ENCODE results near the gene RAP1GAP2.

Gene RAP1GAP2

GRCh38 chr17:2853283-2854142 lies 57.3 kb downstream of the RAP1GAP2 start:
- no peak for DNase-seq (ENCODE audit: low spot score)

GRCh38 chr17:2854143-2855055 lies 58.2 kb downstream of the RAP1GAP2 start:
- no peak for DNase-seq (ENCODE audit: low spot score)

- DNase-seq (ENCODE audit: low spot score): no peak
Measured at GRCh38 chr17:2855063-2855600, 58.9 kb downstream of the RAP1GAP2 start.

GRCh38 chr17:2856727-2857126 lies 60.5 kb downstream of the RAP1GAP2 start:
- DNase-seq (ENCODE audit: low spot score): no peak

GRCh38 chr17:2860045-2860444 lies 63.8 kb downstream of the RAP1GAP2 start:
- DNase-seq (ENCODE audit: low spot score): no peak

- no peak for DNase-seq (ENCODE audit: low spot score)
Measured at GRCh38 chr17:2860883-2861282, 64.6 kb downstream of the RAP1GAP2 start.

- DNase-seq (ENCODE audit: low spot score): no peak
Measured at GRCh38 chr17:2862197-2862596, 66.0 kb downstream of the RAP1GAP2 start.

- no peak for DNase-seq (ENCODE audit: low spot score)
Measured at GRCh38 chr17:2863204-2863603, 67.0 kb downstream of the RAP1GAP2 start.

GRCh38 chr17:2865228-2865627 lies 69.0 kb downstream of the RAP1GAP2 start:
- DNase-seq (ENCODE audit: low spot score): no peak

GRCh38 chr17:2867441-2868424 lies 71.5 kb downstream of the RAP1GAP2 start:
- DNase-seq (ENCODE audit: low spot score): no peak

- no peak for DNase-seq (ENCODE audit: low spot score)
Measured at GRCh38 chr17:2869604-2870003, 73.4 kb downstream of the RAP1GAP2 start.

- DNase-seq (ENCODE audit: low spot score): no peak
Measured at GRCh38 chr17:2871205-2871604, 75.0 kb downstream of the RAP1GAP2 start.

- no peak for DNase-seq (ENCODE audit: low spot score)
Measured at GRCh38 chr17:2871720-2872119, 75.5 kb downstream of the RAP1GAP2 start.

GRCh38 chr17:2872282-2872681 lies 76.0 kb downstream of the RAP1GAP2 start:
- DNase-seq (ENCODE audit: low spot score): no peak

GRCh38 chr17:2874189-2874686 lies 78.0 kb downstream of the RAP1GAP2 start:
- no peak for DNase-seq (ENCODE audit: low spot score)

GRCh38 chr17:2875608-2876007 lies 79.4 kb downstream of the RAP1GAP2 start:
- DNase-seq (ENCODE audit: low spot score): no peak

- no peak for DNase-seq (ENCODE audit: low spot score)
Measured at GRCh38 chr17:2876467-2876866, 80.2 kb downstream of the RAP1GAP2 start.

- no peak for DNase-seq (ENCODE audit: low spot score)
Measured at GRCh38 chr17:2878751-2879254, 82.6 kb downstream of the RAP1GAP2 start.

- no peak for DNase-seq (ENCODE audit: low spot score)
Measured at GRCh38 chr17:2880050-2880449, 83.8 kb downstream of the RAP1GAP2 start.

GRCh38 chr17:2881295-2881694 lies 85.1 kb downstream of the RAP1GAP2 start:
- DNase-seq (ENCODE audit: low spot score): no peak
